ENCODE data around the gene CLIP2.

The CLIP2 gene

DNA sequence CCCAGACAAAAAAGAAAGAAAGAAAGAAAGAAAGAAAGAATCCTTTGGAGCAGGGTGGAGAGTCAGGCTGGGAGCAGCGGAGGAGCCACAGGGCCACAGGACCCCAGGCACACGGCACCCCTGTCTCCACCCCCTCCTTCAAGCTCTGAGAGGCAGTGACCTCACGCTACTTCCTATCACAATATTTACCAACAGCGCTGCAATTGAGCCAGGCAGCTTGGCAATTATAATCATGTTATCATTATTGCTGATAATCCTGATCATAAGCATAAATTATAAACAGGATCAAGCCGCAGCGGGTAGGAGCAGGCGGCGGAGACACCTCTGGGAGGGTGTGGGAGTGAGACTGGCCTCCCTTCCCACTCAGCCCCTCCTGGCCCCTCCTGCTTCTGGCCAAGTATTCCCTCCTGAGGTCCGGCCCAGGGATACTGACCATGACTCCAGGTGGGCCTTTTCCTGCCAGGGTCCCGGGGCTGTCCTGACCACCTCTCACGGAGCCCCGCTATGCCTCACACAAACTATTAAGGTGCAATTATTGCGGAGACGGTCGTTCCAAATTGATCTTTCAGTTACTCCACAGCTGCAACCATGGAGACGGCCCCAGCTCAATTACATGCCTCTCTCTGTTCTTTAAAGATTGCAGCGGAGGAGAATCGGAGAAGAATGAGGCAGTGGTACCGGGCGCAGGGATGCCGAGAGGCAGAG is 154.5 kb downstream of the CLIP2 start:
- H3K4me3 ChIP-seq (ENCODE audit: low read depth, low read length), result no peak overlapping the region
- TF ChIP-seq, protein P1, sequence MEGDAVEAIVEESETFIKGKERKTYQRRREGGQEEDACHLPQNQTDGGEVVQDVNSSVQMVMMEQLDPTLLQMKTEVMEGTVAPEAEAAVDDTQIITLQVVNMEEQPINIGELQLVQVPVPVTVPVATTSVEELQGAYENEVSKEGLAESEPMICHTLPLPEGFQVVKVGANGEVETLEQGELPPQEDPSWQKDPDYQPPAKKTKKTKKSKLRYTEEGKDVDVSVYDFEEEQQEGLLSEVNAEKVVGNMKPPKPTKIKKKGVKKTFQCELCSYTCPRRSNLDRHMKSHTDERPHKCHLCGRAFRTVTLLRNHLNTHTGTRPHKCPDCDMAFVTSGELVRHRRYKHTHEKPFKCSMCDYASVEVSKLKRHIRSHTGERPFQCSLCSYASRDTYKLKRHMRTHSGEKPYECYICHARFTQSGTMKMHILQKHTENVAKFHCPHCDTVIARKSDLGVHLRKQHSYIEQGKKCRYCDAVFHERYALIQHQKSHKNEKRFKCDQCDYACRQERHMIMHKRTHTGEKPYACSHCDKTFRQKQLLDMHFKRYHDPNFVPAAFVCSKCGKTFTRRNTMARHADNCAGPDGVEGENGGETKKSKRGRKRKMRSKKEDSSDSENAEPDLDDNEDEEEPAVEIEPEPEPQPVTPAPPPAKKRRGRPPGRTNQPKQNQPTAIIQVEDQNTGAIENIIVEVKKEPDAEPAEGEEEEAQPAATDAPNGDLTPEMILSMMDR (IDR thresholded peaks at IDR 0.05; ENCODE audit: control insufficient read depth, extremely low read depth, insufficient read depth), result no peak
- DNase-seq (ENCODE audit: low read depth), result no peak

DNA sequence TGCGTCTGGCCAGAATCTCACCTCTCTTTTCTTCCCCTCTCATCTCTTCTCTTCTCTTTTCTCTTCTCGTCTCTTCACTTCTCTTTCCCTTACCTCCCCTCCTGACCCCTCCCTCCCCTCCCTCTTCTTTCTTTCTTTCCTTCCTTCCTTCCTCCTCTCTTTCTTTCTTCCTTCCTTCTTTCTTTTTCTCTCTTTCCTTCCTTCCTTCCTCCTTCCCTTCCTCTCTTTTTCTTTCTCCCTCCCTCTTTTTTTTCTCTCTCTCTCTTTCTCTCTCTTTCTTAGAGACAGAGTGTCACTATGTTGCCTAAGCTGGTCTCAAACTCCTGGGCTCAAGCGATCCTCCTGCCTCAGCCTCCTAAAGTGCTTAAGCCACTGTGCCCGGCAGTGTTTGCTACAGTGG is 159.9 kb downstream of the CLIP2 start:
- DNase-seq (ENCODE audit: low read depth), result no peak
- H3K4me3 ChIP-seq (ENCODE audit: low read depth, low read length), result no peak overlapping the region
- TF ChIP-seq, protein P1 (IDR thresholded peaks at IDR 0.05; ENCODE audit: control insufficient read depth, extremely low read depth, insufficient read depth), result no peak

DNA sequence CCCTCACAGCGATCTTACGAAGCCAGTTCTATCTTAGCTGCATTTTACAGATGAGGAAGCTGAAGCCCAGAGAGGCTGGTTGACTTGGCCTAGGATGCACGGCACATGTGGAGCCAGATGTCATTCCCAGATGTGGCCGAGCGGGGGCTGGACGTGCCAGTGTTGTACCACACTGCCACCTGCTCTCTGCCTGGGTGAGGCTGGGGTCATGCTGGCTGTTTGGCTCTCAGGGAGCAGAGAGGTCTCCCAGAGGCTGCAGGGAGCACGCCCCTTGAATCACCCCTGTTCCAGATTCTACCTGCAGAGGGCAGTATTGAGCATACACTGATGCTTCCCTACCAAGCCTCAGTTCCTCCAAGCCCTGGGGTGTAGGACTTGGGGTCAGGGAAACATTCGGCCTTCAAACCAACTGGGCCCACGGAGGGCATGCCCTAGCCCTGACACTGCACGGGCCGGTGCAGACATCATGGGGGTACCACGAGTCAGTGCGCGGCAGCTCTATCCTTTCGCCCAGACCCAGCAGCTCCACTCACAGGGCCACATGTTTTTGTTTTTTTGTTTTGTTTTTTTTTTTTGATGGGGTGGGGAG is 160.7 kb downstream of the CLIP2 start:
- no peak overlapping the region for H3K4me3 ChIP-seq (ENCODE audit: low read depth, low read length)
- no peak for DNase-seq (ENCODE audit: low read depth)
- TF ChIP-seq, protein P1 (IDR thresholded peaks at IDR 0.05; ENCODE audit: control insufficient read depth, extremely low read depth, insufficient read depth), result peak; percentile 69

DNA sequence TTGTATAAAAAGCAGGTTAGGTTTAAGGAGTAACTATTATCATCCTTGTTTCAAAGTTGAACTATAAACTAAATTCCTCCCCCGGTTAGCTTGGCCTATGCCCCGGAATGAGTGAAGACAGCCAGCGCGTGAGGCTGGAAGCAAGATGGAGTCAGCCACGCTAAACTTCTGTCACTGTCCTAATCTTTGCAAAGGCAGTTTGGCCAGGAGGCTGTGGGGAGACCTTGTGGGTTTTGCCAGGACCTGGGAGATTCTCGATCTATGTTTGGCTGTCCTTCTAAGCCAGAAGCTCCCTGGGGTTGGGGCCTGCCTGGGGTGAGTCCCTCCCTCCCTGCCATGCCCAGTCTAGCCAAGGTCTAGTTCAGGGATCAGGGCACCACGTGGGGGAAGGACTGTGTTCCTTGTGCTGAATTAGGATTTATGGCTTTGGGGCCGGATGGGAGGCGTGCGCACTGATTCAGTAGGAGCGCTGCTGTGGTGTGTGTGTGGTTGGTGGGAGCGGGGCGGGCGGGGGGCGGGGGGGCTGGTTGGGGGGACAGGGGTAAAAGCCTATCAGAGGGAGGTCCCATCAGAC is 163.6 kb downstream of the CLIP2 start:
- H3K4me3 ChIP-seq (ENCODE audit: low read depth, low read length), result peak overlapping the region; percentile 79
- TF ChIP-seq, protein P1 (IDR thresholded peaks at IDR 0.05; ENCODE audit: control insufficient read depth, extremely low read depth, insufficient read depth), result no peak
- no peak for DNase-seq (ENCODE audit: low read depth)

DNA sequence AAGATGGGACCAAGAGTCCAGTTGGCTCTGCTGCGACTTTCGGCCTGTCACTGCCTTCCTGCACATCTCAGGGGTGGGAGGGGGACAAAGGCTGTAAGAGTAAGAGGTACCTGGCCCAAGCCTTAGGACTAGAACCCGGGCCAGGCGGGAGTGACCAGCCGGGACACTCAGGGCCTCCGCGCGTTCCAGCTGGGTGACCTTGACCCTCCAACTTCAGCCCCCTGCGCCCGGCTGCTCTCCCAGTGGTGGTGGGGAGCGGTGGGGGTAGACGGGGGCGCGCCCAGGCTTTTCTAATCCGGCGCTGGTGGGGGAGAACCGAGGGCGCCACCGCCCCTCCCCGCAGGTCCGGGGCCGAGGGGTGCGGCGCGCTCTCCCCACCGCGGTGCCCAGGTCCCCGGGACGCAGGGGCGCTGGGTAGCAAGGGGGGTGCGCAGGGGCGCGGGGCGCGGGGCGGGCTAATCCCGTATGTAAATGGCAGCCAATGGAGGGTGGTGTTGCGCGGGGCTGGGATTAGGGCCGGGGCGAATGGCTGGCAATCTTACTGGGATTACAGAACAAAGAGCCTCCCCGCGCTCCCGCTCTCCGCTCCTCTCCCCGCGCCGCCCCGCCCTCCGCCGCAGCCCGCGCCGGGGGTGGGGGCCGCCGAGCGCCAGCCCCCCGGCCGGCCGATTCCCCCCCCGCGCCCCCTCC is 164.3 kb downstream of the CLIP2 start, which contains the start of gene GTF2IRD1:
Gene GTF2IRD1, plus strand, starts transcription at position 585 of the 690 bp plus-strand sequence. CDS start 54,175 bp downstream, outside the sequence.
- DNase-seq (ENCODE audit: low read depth), result no peak
- TF ChIP-seq, protein P1 (IDR thresholded peaks at IDR 0.05; ENCODE audit: control insufficient read depth, extremely low read depth, insufficient read depth), result no peak
- H3K4me3 ChIP-seq (ENCODE audit: low read depth, low read length), result peak within 1 kb of the TSS; percentile 79

DNA sequence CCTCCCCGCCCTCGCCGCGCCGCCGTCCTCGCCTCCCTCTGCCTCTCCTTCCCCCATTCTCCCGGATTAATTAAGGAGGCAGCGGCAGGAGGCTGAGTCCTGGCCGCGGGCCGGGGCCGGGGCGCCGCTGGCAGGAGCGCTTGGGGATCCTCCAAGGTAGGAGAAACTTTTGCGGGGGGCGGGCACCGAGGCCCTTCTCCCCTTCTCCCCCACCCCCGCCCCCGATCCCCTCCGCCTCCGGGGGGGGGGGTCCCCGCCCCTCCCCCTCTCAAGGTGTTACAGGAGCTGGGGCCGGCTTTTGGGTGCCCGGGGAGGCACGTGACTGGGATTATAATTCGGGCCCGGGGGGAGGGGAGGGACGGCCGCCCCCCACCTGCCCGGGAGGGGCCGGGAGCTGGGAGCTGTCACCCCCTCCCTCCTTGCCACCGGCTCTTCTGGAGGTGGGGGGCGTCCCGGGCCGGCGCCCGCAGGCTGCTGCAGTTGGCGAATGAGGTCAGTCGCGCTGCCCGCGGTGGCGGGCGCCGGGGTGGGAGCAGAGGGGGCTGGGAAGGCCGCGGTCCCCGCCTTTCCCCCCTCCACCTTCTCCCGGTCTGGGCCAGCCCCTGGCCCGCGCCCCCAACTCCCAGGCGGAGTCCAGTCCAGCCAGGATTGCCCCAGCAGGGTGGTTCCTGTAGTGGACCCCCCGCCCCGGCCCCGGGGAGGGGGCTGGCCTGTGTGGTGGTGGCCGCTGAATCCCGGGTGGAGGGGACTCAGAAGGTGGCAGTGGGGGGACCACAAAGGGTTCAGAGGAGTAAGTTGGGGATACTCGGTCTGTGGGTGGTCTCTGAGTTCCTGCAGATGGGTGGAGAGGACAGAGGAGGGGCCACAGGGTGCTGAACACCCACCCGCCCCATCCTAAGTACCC is 165.1 kb downstream of the CLIP2 start:
- no peak for DNase-seq (ENCODE audit: low read depth)
- TF ChIP-seq, protein P1 (IDR thresholded peaks at IDR 0.05; ENCODE audit: control insufficient read depth, extremely low read depth, insufficient read depth), result no peak
- H3K4me3 ChIP-seq (ENCODE audit: low read depth, low read length), result peak overlapping the region; percentile 79
